Skeletal muscle satellite cell (primary cell): Measurements from ENCODE around the gene ARHGAP28. TPM values are rescaled to one million over a fixed set of nuclear protein-coding genes. Genes with fewer than 3 reads are reported as not detected.

Source experiments
- H3K27me3 ChIP-seq: 2 replicates; pipeline ENCODE4 v1.7.0; 2013; ENCODE audit warnings: low read length; ENCODE audit not compliant: control insufficient read depth, insufficient read depth
- H3K36me3 ChIP-seq: 2 replicates; pipeline ENCODE4 v1.7.0; 2013; ENCODE audit warnings: mild to moderate bottlenecking, control low read depth, low read length; ENCODE audit not compliant: insufficient read depth
- H3K4me1 ChIP-seq: 2 replicates; pipeline ENCODE4 v1.7.0; 2013; ENCODE audit warnings: low read length; ENCODE audit not compliant: control insufficient read depth, insufficient read depth
- H3K4me2 ChIP-seq: 2 replicates; pipeline ENCODE4 v1.7.0; 2013; ENCODE audit warnings: mild to moderate bottlenecking, low read length
- H3K4me3 ChIP-seq: 2 replicates; pipeline ENCODE4 v1.7.0; 2013; ENCODE audit warnings: low read length
- H3K9ac ChIP-seq: 2 replicates; pipeline ENCODE4 v1.7.0; 2013; ENCODE audit warnings: mild to moderate bottlenecking, low read depth, low read length, moderate library complexity
- H3K9me3 ChIP-seq: replicated peaks from 2 replicates; pipeline ENCODE4 v1.7.0; 2013; ENCODE audit warnings: mild to moderate bottlenecking, control low read depth, low read length
- total RNA-seq: library from RNA; depleted of rRNA; stranded (reverse); fragments of >200 nt; gene quantifications from 2 replicates; pipeline ENCODE4 v1.2.3, GENCODE V29; 2012; rRNA removed

Gene ARHGAP28
- 1.5 and 2.6 TPM in 2 replicates for total RNA-seq

- Histone ChIP-seq H3K4me1 (peaks cover 24% of the 10 kb centered on the region), H3K27me3 (peaks cover 12% of the 10 kb centered on the region), H3K9ac (peak within 1 kb of the TSS; percentile 61), H3K4me3 (peak within 1 kb of the TSS; percentile 85), H3K4me2 (peak within 1 kb of the TSS; percentile 90), H3K9me3 (no peaks in the 10 kb centered on the region), H3K36me3 (no peaks in the 10 kb centered on the region)
These were observed at the start of gene ARHGAP28 for GRCh38 chr18:6729247-6730091. Gene ARHGAP28 (plus strand): TSS chr18:6729716. CDS start chr18:6729822, 106 bp downstream.

- Histone ChIP-seq H3K4me3 (no peak overlapping the region), H3K4me1 (no peaks in the 10 kb centered on the region), H3K9me3 (no peaks in the 10 kb centered on the region)
These were observed 48.1 kb upstream of the ARHGAP28 start for GRCh38 chr18:6681331-6681875.

GRCh38 chr18:6682437-6683111, 46.9 kb upstream of the ARHGAP28 start:
- H3K27me3 ChIP-seq = no peaks in the 10 kb centered on the region
- no peak overlapping the region for H3K4me3 ChIP-seq
- no peaks in the 10 kb centered on the region for H3K4me1 ChIP-seq
- no peak overlapping the region for H3K9ac ChIP-seq
- no peaks in the 10 kb centered on the region for H3K36me3 ChIP-seq
- H3K9me3 ChIP-seq = no peaks in the 10 kb centered on the region
- H3K4me2 ChIP-seq = no peak overlapping the region

More at GRCh38 chr18:6681331-6681875, 48.1 kb upstream of the ARHGAP28 start:
- Histone ChIP-seq H3K27me3 (no peaks in the 10 kb centered on the region), H3K36me3 (no peaks in the 10 kb centered on the region), H3K9ac (no peak overlapping the region), H3K4me2 (no peak overlapping the region)

GRCh38 chr18:6683112-6683876, 46.2 kb upstream of the ARHGAP28 start:
- Histone ChIP-seq H3K4me3 (no peak overlapping the region), H3K4me2 (no peak overlapping the region)

GRCh38 chr18:6687676-6688075, 41.8 kb upstream of the ARHGAP28 start:
- Histone ChIP-seq H3K9ac (no peak overlapping the region), H3K4me3 (no peak overlapping the region), H3K9me3 (no peaks in the 10 kb centered on the region), H3K4me2 (no peak overlapping the region), H3K27me3 (no peaks in the 10 kb centered on the region), H3K4me1 (no peaks in the 10 kb centered on the region), H3K36me3 (no peaks in the 10 kb centered on the region)

More at GRCh38 chr18:6683112-6683876, 46.2 kb upstream of the ARHGAP28 start:
- Histone ChIP-seq H3K27me3 (no peaks in the 10 kb centered on the region), H3K36me3 (no peaks in the 10 kb centered on the region), H3K9me3 (no peaks in the 10 kb centered on the region), H3K4me1 (no peaks in the 10 kb centered on the region), H3K9ac (no peak overlapping the region)

- Histone ChIP-seq H3K4me2 (no peak overlapping the region), H3K9me3 (no peaks in the 10 kb centered on the region), H3K36me3 (no peaks in the 10 kb centered on the region), H3K27me3 (no peaks in the 10 kb centered on the region), H3K9ac (no peak overlapping the region), H3K4me3 (no peak overlapping the region), H3K4me1 (no peaks in the 10 kb centered on the region)
These were observed 20.6 kb upstream of the ARHGAP28 start for GRCh38 chr18:6708890-6709289.

GRCh38 chr18:6711467-6711866, 18.0 kb upstream of the ARHGAP28 start:
- no peaks in the 10 kb centered on the region for H3K4me1 ChIP-seq
- H3K9ac ChIP-seq = no peak overlapping the region
- H3K4me3 ChIP-seq = no peak overlapping the region
- H3K9me3 ChIP-seq = no peaks in the 10 kb centered on the region
- no peaks in the 10 kb centered on the region for H3K36me3 ChIP-seq
- no peak overlapping the region for H3K4me2 ChIP-seq
- no peaks in the 10 kb centered on the region for H3K27me3 ChIP-seq

GRCh38 chr18:6712401-6712800, 17.1 kb upstream of the ARHGAP28 start:
- H3K4me3 ChIP-seq = no peak overlapping the region
- H3K9ac ChIP-seq = no peak overlapping the region
- no peaks in the 10 kb centered on the region for H3K4me1 ChIP-seq
- no peaks in the 10 kb centered on the region for H3K36me3 ChIP-seq
- H3K4me2 ChIP-seq = no peak overlapping the region
- no peaks in the 10 kb centered on the region for H3K27me3 ChIP-seq
- H3K9me3 ChIP-seq = no peaks in the 10 kb centered on the region

- peaks cover 10% of the 10 kb centered on the region for H3K4me1 ChIP-seq
- no peaks in the 10 kb centered on the region for H3K27me3 ChIP-seq
- no peak overlapping the region for H3K4me3 ChIP-seq
- no peaks in the 10 kb centered on the region for H3K9me3 ChIP-seq
- H3K4me2 ChIP-seq = no peak overlapping the region
- H3K9ac ChIP-seq = no peak overlapping the region
- H3K36me3 ChIP-seq = no peaks in the 10 kb centered on the region
These were observed 15.5 kb upstream of the ARHGAP28 start for GRCh38 chr18:6714010-6714409.

GRCh38 chr18:6718267-6718666, 11.2 kb upstream of the ARHGAP28 start:
- Histone ChIP-seq H3K4me2 (no peak overlapping the region), H3K27me3 (peaks cover 6% of the 10 kb centered on the region), H3K36me3 (no peaks in the 10 kb centered on the region), H3K4me3 (no peak overlapping the region), H3K9ac (no peak overlapping the region), H3K4me1 (peaks cover 20% of the 10 kb centered on the region), H3K9me3 (no peaks in the 10 kb centered on the region)
